ENCODE results near the gene FAM24B.

FAM24B gene

GRCh38 chr10:122822973-122823690 is 56.2 kb downstream of the FAM24B start:
- no peak for DNase-seq (ENCODE audit: low read depth)

- DNase-seq (ENCODE audit: low read depth): no peak
These were observed 57.6 kb downstream of the FAM24B start for GRCh38 chr10:122821808-122822207.

- no peak for DNase-seq (ENCODE audit: low read depth)
These were observed 63.9 kb downstream of the FAM24B start for GRCh38 chr10:122815458-122815857.

GRCh38 chr10:122814493-122814892 is 64.9 kb downstream of the FAM24B start:
- no peak for DNase-seq (ENCODE audit: low read depth)

- no peak for DNase-seq (ENCODE audit: low read depth)
These were observed 66.6 kb downstream of the FAM24B start for GRCh38 chr10:122812751-122813150.

GRCh38 chr10:122802282-122802681 is 77.1 kb downstream of the FAM24B start:
- DNase-seq (ENCODE audit: low read depth): no peak

All from activated T-cell treated with anti-CD3 and anti-CD28 coated beads for 24 hours (primary cell).